Lung microvascular endothelial cell (primary cell): Measurements from ENCODE around the gene GDI1. TPM values are rescaled to one million over a fixed set of nuclear protein-coding genes. Genes with fewer than 3 reads are reported as not detected.
A peak's percentile ranks its signal among the peaks of the same experiment; 100 is the strongest.

Source experiments
- DNase-seq, 2 donors: peaks; one replicate each; pipeline versions ENCODE4 v3.0.0 to v3.0.0-alpha.2; 2010; ENCODE audit warnings: low read depth in 2 of 2
- total RNA-seq: library from RNA; depleted of rRNA; stranded (reverse); fragments of >200 nt; gene quantifications from 2 replicates; pipeline ENCODE4 v1.2.1, GENCODE V29; 2014

GDI1 gene
- total RNA-seq, 1 donor from 2014 or later = 59.1 TPM

GRCh38 chrX:154481195-154481594 lies 44.2 kb downstream of the GDI1 start:
- no peak for DNase-seq

DNA sequence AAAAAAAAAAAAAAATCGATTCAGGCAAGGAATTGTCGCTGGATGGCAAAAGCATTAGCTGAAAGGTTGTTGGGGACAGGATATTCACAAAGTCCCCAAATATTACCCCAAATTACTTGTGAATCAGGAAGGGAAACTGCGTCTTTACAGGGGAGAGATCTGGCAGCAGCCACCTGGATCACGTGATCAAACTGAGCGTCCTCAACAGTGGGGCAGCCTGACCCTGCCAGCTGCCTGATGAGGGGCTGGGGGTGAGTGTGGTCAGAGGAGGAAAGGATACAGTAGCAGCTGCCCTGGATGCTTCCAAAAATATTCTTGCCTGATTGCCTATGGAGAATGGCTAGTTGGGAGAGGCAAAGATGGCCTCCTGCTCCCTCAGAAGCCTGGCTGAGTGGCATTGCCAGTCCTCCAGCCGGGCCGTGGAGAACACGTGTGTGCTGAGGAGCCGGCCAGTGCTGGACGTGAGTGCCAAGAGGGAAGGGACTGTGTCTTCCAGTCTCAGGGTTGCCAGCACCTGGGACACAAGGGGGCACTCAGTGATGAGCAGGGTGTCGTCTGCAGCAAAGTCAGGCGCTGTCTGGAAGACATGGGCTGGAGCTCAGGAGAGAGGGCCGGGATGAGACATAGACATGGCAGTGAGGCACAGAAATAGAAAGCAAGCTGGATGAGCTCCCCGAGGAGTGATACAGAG lies 45.1 kb downstream of the GDI1 start:
- DNase-seq = no peak

DNA sequence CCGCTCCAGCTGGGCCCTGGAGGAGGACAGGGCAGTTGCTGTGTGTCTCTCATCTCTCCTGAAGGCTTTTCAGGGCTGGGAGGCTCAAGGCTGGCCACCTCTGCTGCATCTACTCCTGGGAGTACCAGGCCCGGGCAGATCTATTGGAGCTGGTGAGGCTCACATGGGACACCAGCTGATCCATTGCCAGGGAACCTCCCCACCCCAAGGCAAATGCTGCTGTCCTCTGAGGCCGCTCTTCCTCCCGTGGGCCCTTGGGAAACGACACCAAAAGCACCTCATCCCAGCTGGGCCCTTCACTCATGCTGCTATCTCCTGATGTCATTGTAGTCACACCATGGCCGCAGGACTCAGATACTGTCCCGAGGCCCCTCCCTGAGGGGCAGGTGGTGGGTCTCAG lies 45.8 kb downstream of the GDI1 start:
- DNase-seq = no peak

DNA sequence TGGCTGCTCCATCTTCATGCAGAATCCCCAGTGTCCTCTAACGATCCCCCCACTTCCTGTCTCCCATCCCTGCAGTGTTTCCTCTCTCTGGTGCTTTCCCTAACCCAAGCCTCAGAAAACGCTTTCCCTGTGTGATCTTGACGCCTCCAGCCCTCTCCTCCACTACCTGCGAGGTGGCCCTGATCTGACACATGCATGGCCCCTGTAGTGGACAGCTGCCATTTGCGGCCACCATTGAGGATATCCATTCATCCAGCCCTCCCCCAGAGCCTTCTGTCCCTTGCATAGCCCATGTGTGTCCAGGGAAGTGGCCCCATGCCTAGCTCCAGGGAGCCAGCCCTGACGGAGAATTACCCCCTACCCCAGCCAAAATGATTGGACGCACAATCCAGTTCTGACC lies 46.4 kb downstream of the GDI1 start:
- DNase-seq = no peak

GRCh38 chrX:154484255-154485149 lies 47.5 kb downstream of the GDI1 start:
- DNase-seq = peak in 1 of 2 donors; percentile 16

GRCh38 chrX:154485150-154486051 lies 48.4 kb downstream of the GDI1 start:
- DNase-seq = no peak

DNA sequence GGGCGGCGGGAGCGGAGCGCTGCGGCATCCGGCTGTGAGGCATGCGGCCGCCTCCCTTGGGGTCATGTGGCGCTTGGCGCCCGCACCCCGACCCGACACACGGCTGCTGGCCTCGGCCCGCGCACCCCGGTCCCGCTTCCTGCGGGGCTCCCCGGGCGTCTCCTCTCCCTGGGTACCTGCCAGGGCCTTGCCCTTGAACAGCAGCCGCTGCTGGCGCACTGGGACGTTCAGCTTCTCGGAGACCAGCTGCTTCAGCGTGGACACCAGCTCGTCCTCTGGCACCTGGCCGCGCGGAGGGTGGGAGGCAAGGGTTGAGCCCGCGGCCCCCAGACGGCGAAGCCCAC lies 49.1 kb downstream of the GDI1 start:
- peak; percentile 5 to 15 for DNase-seq

DNA sequence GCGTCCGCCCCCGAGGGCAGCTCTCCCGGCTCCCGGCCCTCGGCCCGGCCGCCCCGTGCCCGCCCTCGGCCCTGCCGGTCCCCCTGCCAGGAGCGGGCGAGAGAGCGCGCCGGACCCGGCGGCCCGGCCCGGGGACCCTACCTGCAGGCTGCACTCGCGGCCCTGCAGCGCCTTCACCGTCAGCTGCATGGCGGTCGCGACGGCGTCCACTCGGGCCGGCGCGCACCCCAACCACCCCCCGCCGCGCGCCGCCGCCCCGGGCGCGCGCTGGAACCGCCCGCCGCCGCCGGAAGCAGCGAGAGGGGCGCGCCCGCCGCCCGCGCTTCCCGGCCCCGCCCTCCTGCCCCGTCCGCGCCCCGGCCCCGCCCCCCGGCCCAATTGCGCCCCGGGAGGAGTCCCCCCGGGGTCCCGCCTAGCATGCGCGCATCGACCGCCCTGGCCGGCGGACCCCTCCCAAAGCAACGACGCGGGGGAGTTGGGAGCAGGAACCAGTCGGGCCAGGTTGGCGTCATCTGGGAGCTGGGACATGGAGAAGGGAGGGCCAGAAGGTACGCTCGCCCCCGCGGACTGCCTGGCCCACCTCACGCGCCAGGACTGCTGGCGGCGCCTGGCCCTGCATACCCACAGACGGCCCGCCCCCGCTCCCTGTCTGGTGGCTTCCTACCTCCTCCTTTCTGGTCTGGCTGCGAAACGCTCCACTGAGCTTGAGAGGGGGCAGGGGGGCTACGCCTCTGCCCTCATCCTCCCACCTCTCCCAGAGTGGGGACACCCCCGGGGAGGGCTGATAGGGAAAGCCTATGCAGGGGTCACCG lies 49.6 kb downstream of the GDI1 start, which contains the start of gene UBL4A:
Gene UBL4A (minus strand): TSS at position 220 of the 812 bp plus-strand sequence. CDS start 31 bp downstream, at position 189.
- peak; percentile 23 to 69 for DNase-seq

DNA sequence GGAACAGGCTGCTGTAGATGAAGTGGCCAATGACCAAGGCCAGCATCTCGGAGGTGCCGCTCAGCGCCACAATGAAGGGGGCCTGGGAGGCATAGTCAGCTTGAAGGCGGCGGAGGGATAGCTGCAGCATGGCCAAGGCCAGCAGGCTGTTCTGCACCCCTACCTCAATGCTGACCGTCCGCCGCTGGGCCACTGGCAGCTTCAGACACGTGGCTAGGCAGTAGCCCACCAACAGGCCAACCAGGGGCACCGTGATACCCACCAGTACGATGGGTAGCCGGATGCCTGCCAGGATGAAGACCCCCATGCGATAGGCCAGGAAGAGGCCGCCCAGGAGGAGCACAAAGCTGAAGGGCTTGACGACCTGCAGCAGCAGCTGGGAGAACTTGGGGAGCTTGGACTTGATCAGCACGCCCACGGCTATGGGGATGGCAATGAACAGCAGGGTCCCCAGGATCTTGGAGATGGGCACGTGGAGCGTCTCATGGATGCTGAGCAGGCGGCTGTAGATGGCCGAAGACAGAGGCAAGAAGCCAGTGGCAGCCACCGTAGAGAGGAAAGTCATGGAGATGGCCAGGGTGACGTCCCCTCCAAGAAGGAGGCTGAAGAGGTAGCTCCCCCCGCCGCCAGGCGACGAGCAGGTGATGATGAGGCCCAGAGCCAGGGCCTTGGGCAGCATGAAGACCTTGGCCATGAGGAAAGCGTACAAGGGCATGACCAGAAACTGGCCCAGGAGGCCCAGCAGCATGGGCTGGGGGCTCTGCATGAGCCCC lies 50.8 kb downstream of the GDI1 start:
- no peak for DNase-seq

DNA sequence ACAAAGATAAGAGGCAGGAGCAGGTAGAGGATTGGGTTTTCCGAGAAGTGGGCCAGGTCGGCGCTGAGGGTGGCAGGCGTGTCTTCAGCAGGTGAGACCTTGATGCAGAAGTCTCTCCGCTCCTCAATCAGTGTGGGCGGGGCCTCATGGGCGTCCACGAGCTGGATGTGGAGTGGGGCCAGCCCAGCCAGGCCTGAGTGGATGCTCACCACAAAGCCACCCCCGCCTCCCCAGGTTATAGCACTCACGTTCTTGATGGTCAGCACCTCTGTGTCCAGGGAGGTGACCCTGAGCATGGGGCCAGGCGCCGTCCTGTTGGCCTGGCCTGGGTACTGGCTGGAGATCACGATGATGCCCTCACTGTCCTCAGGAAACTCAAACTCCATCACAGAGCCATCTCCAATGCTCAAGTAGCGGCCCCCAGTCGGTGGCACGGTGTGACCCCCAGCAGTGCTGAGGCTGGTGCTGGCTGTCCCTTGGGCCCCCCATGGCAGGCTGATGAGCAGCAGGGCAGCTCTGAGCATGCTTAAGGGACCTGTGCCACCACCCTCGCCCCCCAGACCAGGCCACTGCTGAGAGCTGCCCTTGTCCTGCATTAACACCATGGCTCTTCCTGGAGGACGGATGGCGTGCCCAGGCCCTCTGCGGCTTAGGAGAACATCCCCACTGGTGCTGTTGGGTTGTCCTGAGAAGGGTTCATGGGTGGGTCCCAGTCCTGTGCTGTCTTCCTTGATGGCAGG lies 51.6 kb downstream of the GDI1 start:
- DNase-seq = no peak

GRCh38 chrX:154489182-154489581 lies 52.2 kb downstream of the GDI1 start:
- no peak for DNase-seq

DNA sequence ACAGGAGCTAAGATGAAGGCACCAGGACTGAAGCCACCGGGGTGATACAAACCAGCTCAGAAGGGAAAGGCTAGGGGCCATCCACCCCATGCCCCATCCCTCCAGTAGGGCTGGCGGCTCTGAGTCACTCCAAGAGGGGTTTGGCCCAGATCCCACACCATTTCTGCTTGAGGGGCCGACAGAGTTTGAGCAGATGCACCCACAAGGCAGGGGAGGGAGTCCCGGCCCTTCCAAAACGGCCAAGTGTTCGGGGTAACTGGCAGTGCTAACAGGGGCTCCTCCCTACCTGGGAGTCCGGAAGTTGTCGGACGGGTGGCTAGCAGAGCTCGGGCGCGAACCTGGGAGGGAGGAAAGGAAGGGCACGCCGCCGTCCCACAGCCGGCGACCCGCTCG lies 53.1 kb downstream of the GDI1 start:
- DNase-seq = peak in 1 of 2 donors; percentile 24

GRCh38 chrX:154490414-154491083 lies 53.6 kb downstream of the GDI1 start, which contains the start of gene SLC10A3:
Gene SLC10A3 (minus strand): TSS chrX:154490629. CDS start chrX:154488940, 1,689 bp downstream.
- peak; percentile 93 to 96 for DNase-seq

Other genes starting within 250 kb of the GDI1 start
- not detected in 2 replicates for gene OPN1MW2, start 217.4 kb upstream of the GDI1 start, total RNA-seq
- gene OPN1MW3, start 179.6 kb upstream of the GDI1 start, total RNA-seq = 0.20 TPM in 1 of 2 replicates, not detected in the other
- gene TEX28, start 142.0 kb upstream of the GDI1 start, total RNA-seq = not detected in 2 replicates
- gene TKTL1, start 141.4 kb upstream of the GDI1 start, total RNA-seq = under 0.01 TPM in 1 of 2 replicates, not detected in the other
- gene FLNA, start 62.5 kb upstream of the GDI1 start, total RNA-seq = 781 and 1,159 TPM in 2 replicates
- 14.5 and 18.1 TPM in 2 replicates for gene EMD, start 57.9 kb upstream of the GDI1 start, total RNA-seq
- gene RPL10, start 38.8 kb upstream of the GDI1 start, total RNA-seq = 2,090 and 2,761 TPM in 2 replicates
- 79.1 and 86.3 TPM in 2 replicates for gene DNASE1L1, start 27.9 kb upstream of the GDI1 start, total RNA-seq
- 8.5 and 11.9 TPM in 2 replicates for gene TAFAZZIN, start 25.6 kb upstream of the GDI1 start, total RNA-seq
- gene ATP6AP1, start 8.5 kb upstream of the GDI1 start, total RNA-seq = 53.6 and 64.3 TPM in 2 replicates
- gene FAM50A, start 7.0 kb downstream of the GDI1 start, total RNA-seq = 45.8 and 51.0 TPM in 2 replicates
- gene PLXNA3, start 21.1 kb downstream of the GDI1 start, total RNA-seq = 3.7 and 6.3 TPM in 2 replicates
- gene LAGE3, start 42.1 kb downstream of the GDI1 start, total RNA-seq = 12.6 and 19.8 TPM in 2 replicates
- gene UBL4A, start 49.5 kb downstream of the GDI1 start, total RNA-seq = 24.6 and 31.3 TPM in 2 replicates
- 8.5 and 14.7 TPM in 2 replicates for gene SLC10A3, start 53.5 kb downstream of the GDI1 start, total RNA-seq
- gene FAM3A, start 79.1 kb downstream of the GDI1 start, total RNA-seq = 13.3 and 20.8 TPM in 2 replicates
- 16.9 and 35.1 TPM in 2 replicates for gene G6PD, start 109.7 kb downstream of the GDI1 start, total RNA-seq
- gene IKBKG, start 110.5 kb downstream of the GDI1 start, total RNA-seq = 9.2 and 11.7 TPM in 2 replicates
- gene CTAG1A, start 148.0 kb downstream of the GDI1 start, total RNA-seq = not detected in 2 replicates
- gene CTAG1B, start 182.1 kb downstream of the GDI1 start, total RNA-seq = not detected in 2 replicates
- gene CTAG2, start 216.4 kb downstream of the GDI1 start, total RNA-seq = not detected in 2 replicates